HG03135 (cell line): Measurements from ENCODE around the gene SLC16A5.

ENCODE experiments used
- ATAC-seq: cut with Tn5 transposase; IDR thresholded peaks from one replicate; pipeline ENCODE4 v1.9.1; 2021; ENCODE audit warnings: mild to moderate bottlenecking, moderate library complexity; ENCODE audit not compliant: unreplicated experiment

The SLC16A5 gene

DNA sequence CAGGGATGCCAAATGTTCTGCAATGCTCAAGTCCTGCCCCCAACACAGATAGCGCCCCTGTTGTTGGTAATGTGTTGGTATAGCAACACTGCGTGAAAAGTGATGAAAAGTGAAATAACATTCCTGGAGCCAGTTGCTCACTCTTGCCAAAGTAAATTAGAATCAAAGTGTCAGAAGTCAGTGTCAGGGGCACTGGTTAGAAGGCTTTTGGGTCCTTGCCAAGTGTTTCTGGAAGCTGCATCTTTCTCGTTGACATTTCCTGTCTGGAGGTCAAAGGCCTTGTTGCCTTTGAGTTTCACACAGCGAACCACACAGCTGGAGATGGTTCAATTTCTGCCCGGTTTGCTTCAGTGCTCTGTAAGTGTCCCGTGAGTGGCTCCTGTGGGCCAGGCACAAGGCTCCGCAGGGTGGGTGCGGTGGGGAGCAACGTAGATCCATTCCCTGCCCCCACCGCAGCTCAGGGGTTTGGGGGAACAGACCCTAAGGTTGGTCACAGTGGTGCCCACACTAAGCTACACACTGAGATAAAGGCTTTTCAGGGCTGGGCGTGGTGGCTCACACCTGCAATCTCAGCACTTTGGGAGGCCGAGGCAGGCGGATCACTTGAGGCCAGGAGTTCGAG lies 3.6 kb upstream of the SLC16A5 start:
- ATAC-seq, result no peak

DNA sequence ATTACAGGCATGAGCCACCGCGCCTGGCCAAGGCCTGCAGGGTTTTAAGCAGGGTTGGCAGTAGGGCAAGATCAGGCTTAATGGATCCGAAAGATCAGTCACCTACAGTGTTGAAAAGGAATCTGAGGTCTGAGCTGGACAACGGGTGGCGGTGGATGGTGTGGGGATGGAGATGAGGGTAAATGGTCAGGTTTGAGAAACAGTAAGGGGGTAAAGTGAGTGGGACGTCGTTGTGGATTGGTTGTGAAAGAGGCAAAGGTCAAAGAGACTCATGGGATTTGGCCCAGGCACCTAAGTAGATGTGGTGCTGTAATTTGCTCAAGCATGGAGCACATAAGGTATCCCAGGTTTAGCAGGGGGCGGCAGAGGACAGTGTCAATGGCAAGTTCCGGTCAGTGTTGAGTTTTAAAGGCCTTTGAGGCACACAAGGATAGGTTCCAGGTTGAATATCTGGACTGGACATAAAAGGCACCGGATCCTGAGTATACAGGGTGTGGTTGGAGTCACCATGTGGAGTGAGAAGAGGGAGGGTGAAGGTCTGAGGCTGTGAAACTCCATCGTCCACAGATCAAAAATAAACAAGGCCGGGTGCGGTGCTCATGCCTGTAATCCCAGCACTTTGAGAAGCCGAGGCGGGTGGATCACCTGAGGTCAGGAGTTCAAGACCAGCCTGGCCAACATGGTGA lies 1.1 kb upstream of the SLC16A5 start:
- no peak for ATAC-seq

GRCh38 chr17:75087182-75087557 lies 584 bp upstream of the SLC16A5 start:
- ATAC-seq, result no peak

GRCh38 chr17:75088465-75089417 lies 987 bp downstream of the SLC16A5 start:
- no peak for ATAC-seq

GRCh38 chr17:75090871-75091854 lies 3.4 kb downstream of the SLC16A5 start:
- no peak for ATAC-seq

DNA sequence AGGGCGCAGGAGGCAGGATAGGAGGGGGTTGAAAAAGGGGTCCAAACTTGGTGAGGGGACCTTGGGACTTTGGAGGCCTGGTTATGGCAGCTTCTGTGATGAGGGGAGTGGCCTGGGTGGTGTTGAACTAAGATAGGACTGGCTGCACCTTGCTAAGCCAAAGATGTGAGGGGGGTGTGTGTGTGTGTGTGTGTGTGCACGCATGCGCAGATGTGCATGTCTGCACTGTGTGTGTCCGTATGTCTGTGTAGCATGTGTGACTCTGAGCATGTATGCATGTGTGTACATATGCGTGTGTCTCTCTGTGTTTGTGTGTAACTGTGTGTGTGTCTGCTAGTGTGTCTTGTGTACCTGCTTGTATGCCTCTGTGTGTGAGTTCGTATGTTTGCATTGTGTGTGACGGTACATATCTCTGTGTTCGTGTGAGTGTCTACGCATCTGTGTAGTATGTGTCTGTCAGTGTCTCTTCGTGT lies 4.1 kb downstream of the SLC16A5 start:
- no peak for ATAC-seq

DNA sequence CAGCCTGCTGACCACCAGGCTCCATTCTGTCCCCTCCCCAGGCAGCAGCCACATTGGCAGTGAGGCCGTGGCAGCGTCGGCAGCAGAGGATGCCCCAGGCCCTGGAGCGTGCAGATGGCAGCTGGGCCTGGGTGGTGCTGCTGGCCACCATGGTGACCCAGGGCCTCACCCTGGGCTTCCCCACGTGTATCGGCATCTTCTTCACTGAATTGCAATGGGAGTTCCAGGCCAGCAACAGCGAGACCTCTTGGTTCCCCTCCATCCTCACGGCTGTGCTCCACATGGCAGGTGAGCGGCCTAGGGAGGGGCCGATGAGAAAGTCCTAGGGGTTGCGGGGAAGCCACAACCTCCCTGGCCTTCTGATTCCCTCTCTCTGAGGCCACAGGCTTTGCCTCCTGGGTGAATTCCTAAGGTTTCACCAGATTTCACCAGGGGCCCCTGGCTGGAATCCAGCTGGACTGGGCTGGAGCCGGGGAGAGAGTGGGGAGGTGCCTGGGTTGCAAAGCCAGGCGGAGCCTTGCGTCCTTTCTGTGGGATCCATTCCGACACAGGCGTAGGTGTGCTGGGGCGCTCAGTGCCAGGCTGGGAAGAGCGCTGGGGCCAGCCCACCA lies 5.9 kb downstream of the SLC16A5 start:
- no peak for ATAC-seq

GRCh38 chr17:75094871-75095399 lies 7.2 kb downstream of the SLC16A5 start:
- ATAC-seq, result no peak

- no peak for ATAC-seq
Measured at GRCh38 chr17:75096082-75096625, 8.4 kb downstream of the SLC16A5 start.

GRCh38 chr17:75097865-75098264 lies 10.1 kb downstream of the SLC16A5 start:
- ATAC-seq, result no peak

DNA sequence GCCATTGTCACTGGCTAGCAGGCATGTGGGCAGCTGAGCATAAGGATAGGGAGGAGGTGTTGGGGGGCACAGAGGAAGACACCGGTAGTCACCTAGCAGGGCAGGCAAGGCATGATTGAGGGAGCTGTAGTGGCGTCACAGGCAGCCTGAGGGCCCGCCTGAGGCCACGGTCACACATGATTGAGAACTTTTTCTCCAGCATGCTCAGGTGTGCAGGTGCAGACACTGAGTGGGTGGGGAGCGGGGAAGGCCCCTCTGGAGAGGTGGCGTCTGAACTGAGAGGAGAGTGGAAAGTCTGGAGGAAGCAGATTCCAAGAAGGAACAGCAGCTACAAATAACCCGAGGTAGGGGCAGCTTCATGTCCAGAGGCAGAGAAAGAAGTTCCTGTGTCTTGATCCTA lies 11.1 kb downstream of the SLC16A5 start:
- ATAC-seq, result no peak

GRCh38 chr17:75099881-75100595 lies 12.3 kb downstream of the SLC16A5 start:
- ATAC-seq, result no peak

- no peak for ATAC-seq
Measured at GRCh38 chr17:75102385-75102821, 14.6 kb downstream of the SLC16A5 start.

GRCh38 chr17:75103601-75104554 lies 16.1 kb downstream of the SLC16A5 start:
- no peak for ATAC-seq

GRCh38 chr17:75105126-75106080 lies 17.6 kb downstream of the SLC16A5 start:
- ATAC-seq, result no peak

- no peak for ATAC-seq
Measured at GRCh38 chr17:75108193-75108592, 20.4 kb downstream of the SLC16A5 start.

DNA sequence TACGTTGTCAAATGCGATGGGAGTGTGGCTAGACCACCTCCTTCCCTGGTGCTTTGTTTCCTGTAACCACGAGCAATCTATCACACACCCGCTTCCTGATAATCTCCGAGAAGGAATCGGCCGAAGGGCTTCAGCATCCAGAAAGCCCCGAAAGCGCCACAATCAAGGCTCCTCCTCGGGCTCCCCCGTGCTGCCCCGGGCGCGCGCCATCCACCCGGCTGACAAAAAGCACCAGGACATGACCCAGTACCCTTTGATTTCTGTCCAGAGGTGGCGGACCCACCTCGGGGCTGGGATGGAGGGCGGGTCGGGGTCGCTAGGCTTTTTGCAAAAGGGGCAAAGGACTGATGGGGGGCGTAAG lies 21.3 kb downstream of the SLC16A5 start:
- ATAC-seq, result no peak
